ENCODE measurements around the gene COL8A1.
"Not testable (repeated sequence)": the region's sequence is repeated elsewhere in the genome, so short reads cannot be mapped to it uniquely, and the experiment has no call there.

Gene COL8A1

GRCh38 chr3:99805160-99805559 lies 166.8 kb downstream of the COL8A1 start:
- DNase-seq (ENCODE audit: low read depth): no peak

GRCh38 chr3:99808163-99808794 lies 169.9 kb downstream of the COL8A1 start:
- peak; percentile 13 for DNase-seq (ENCODE audit: low read depth)

- DNase-seq (ENCODE audit: low read depth): no peak
Measured at GRCh38 chr3:99809565-99809964, 171.2 kb downstream of the COL8A1 start.

- no peak for DNase-seq (ENCODE audit: low read depth)
Measured at GRCh38 chr3:99810403-99810802, 172.0 kb downstream of the COL8A1 start.

- no peak for DNase-seq (ENCODE audit: low read depth)
Measured at GRCh38 chr3:99817047-99817436, 178.6 kb downstream of the COL8A1 start.

- peak; percentile 96 for DNase-seq (ENCODE audit: low read depth)
Measured at GRCh38 chr3:99817437-99818240, 179.2 kb downstream of the COL8A1 start, which contains the start of gene CMSS1. Gene CMSS1, plus strand, starts transcription at chr3:99817862.

- DNase-seq (ENCODE audit: low read depth): no peak
Measured at GRCh38 chr3:99818818-99819217, 180.4 kb downstream of the COL8A1 start.

GRCh38 chr3:99823723-99824711 lies 185.6 kb downstream of the COL8A1 start:
- DNase-seq (ENCODE audit: low read depth): no peak

- no peak for DNase-seq (ENCODE audit: low read depth)
Measured at GRCh38 chr3:99825004-99825640, 186.7 kb downstream of the COL8A1 start.

- no peak for DNase-seq (ENCODE audit: low read depth)
Measured at GRCh38 chr3:99829844-99830243, 191.4 kb downstream of the COL8A1 start.

- no peak for DNase-seq (ENCODE audit: low read depth)
Measured at GRCh38 chr3:99833617-99834205, 195.3 kb downstream of the COL8A1 start.

- DNase-seq (ENCODE audit: low read depth): no peak
Measured at GRCh38 chr3:99834211-99834957, 196.0 kb downstream of the COL8A1 start.

GRCh38 chr3:99836681-99837080 lies 198.3 kb downstream of the COL8A1 start:
- DNase-seq (ENCODE audit: low read depth): no peak

GRCh38 chr3:99837715-99838114 lies 199.3 kb downstream of the COL8A1 start:
- DNase-seq (ENCODE audit: low read depth): no peak

- DNase-seq (ENCODE audit: low read depth): no peak
Measured at GRCh38 chr3:99838755-99839154, 200.4 kb downstream of the COL8A1 start.

GRCh38 chr3:99839613-99840012 lies 201.2 kb downstream of the COL8A1 start:
- DNase-seq (ENCODE audit: low read depth): no peak

GRCh38 chr3:99841949-99842348 lies 203.6 kb downstream of the COL8A1 start:
- not testable (repeated sequence) for DNase-seq (ENCODE audit: low read depth)

GRCh38 chr3:99842826-99843589 lies 204.6 kb downstream of the COL8A1 start:
- DNase-seq (ENCODE audit: low read depth): no peak

- DNase-seq (ENCODE audit: low read depth): no peak
Measured at GRCh38 chr3:99843590-99844258, 205.3 kb downstream of the COL8A1 start.

Data from stimulated activated CD8-positive, alpha-beta memory T cell treated with anti-CD3 and anti-CD28 coated beads, Interleukin-15, amount 100 ng/mL, for 1 hour (primary cell).